ENCODE data around the gene KASH5. TPM values are rescaled to one million over a fixed set of nuclear protein-coding genes. Genes with fewer than 3 reads are reported as not detected.

KASH5 gene
- not detected in 2 replicates for polyA plus RNA-seq (2011; rRNA removed)
- polyA minus RNA-seq (2011; rRNA and poly(A)+ RNA removed) = not detected in 2 replicates

- CTCF ChIA-PET = no interaction called here
- DNase-seq (ENCODE audit: low read depth) = no peak
- POLR2A ChIA-PET = no interaction called here
- H3K27me3 ChIP-seq (ENCODE audit: control insufficient read depth, insufficient read depth, low read length) = peaks cover 2% of the 10 kb centered on the region; the same call in 1 of the 2 replicates
- no peaks in the 10 kb centered on the region for H3K36me3 ChIP-seq (ENCODE audit: control insufficient read depth, insufficient read depth, low read length)
- no peak within 1 kb of the TSS for H3K4me3 ChIP-seq (ENCODE audit: low read depth, low read length)
- no peak for TF ChIP-seq CTCF (IDR thresholded peaks at IDR 0.05; ENCODE audit: insufficient read depth, low read depth, low read length)
Observed at GRCh38 chr19:49387936-49388372, at the start of gene KASH5. Gene KASH5, plus strand, starts transcription at chr19:49388249. Its CDS starts 2,635 bp downstream, at chr19:49390884.

GRCh38 chr19:49338691-49339300, 49.3 kb upstream of the KASH5 start:
- ChIA-PET CTCF (interaction anchor here (1.0 kb wide), 1 partner anchor 97 kb away, joined by 3 read pairs; no protein-coding TSS in a partner anchor), POLR2A (no interaction called here)
- H3K4me3 ChIP-seq (ENCODE audit: low read depth, low read length) = peak overlapping the region; percentile 19
- no peak for TF ChIP-seq CTCF (IDR thresholded peaks at IDR 0.05; ENCODE audit: insufficient read depth, low read depth, low read length)
- H3K36me3 ChIP-seq (ENCODE audit: control insufficient read depth, insufficient read depth, low read length) = peaks cover 9% of the 10 kb centered on the region
- no peaks in the 10 kb centered on the region for H3K27me3 ChIP-seq (ENCODE audit: control insufficient read depth, insufficient read depth, low read length)
- no peak for DNase-seq (ENCODE audit: low read depth)

- TF ChIP-seq CTCF (IDR thresholded peaks at IDR 0.05; ENCODE audit: insufficient read depth, low read depth, low read length) = no peak
- Histone ChIP-seq H3K36me3 (ENCODE audit: control insufficient read depth, insufficient read depth, low read length) (peaks cover 9% of the 10 kb centered on the region), H3K27me3 (ENCODE audit: control insufficient read depth, insufficient read depth, low read length) (no peaks in the 10 kb centered on the region), H3K4me3 (ENCODE audit: low read depth, low read length) (peak overlapping the region; percentile 19)
- ChIA-PET CTCF (interaction anchor here (1.3 kb wide), 1 partner anchor 38 kb away, joined by 4 read pairs; no protein-coding TSS in a partner anchor), POLR2A (interaction anchor here (0.6 kb wide), 1 partner anchor 254 kb away, joined by 4 read pairs; no protein-coding TSS in a partner anchor)
- DNase-seq (ENCODE audit: low read depth) = peak; percentile 35
Observed at GRCh38 chr19:49339301-49340068, 48.6 kb upstream of the KASH5 start.

GRCh38 chr19:49340069-49340864, 47.8 kb upstream of the KASH5 start:
- ChIA-PET CTCF (interaction anchor here (1.3 kb wide), 1 partner anchor 39 kb away, joined by 4 read pairs; no protein-coding TSS in a partner anchor), POLR2A (no interaction called here)
- peaks cover 14% of the 10 kb centered on the region for H3K36me3 ChIP-seq (ENCODE audit: control insufficient read depth, insufficient read depth, low read length)
- H3K27me3 ChIP-seq (ENCODE audit: control insufficient read depth, insufficient read depth, low read length) = no peaks in the 10 kb centered on the region
- DNase-seq (ENCODE audit: low read depth) = no peak
- no peak overlapping the region for H3K4me3 ChIP-seq (ENCODE audit: low read depth, low read length)
- TF ChIP-seq CTCF (IDR thresholded peaks at IDR 0.05; ENCODE audit: insufficient read depth, low read depth, low read length) = no peak

Measured in BJ (cell line).